Measurements from ENCODE around the gene KRTAP26-1. TPM values are rescaled to one million over a fixed set of nuclear protein-coding genes. Genes with fewer than 3 reads are reported as not detected.

KRTAP26-1 gene
- polyA plus RNA-seq, 3 donors: not detected

DNA sequence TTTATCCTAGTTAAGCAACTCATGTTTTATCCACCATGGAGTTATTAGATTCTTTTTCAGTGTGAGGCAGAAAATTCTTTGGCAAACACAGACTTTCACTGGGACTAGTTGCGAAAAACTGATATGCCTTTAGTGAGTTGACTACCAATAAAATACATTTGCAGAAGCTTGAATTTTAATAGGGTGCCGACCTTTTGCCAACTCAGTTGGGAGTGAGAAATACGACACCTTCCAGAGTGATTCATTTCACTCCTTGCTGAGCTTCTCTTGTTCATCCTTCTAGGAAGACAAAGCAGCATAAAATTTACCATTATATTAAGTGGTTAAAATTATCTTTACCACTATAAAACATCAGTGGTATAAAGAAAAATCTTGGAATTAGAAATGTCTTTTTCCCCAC, 29.5 kb upstream of the KRTAP26-1 start:
- no peak overlapping the region for H3K27ac ChIP-seq (ENCODE audit: low read depth in 1 of 2, low read length in 2 of 2)
- H3K36me3 ChIP-seq (replicated peaks in 1 of 2; ENCODE audit: control insufficient read depth in 1 of 2, insufficient read depth in 2 of 2, low read length in 2 of 2): no peaks in the 10 kb centered on the region
- TF ChIP-seq CTCF (IDR thresholded peaks at IDR 0.05): no peak
- H3K9ac ChIP-seq (ENCODE audit: insufficient read depth, low read length, poor library complexity, severe bottlenecking): no peak overlapping the region
- H3K9me3 Mint-ChIP-seq: peaks cover 2 to 14% (median 9%) of the 10 kb centered on the region in 7 donors
- H3K27ac Mint-ChIP-seq: no peak overlapping the region
- no peaks in the 10 kb centered on the region for H3K4me1 Mint-ChIP-seq
- H3K4me1 ChIP-seq (ENCODE audit: control insufficient read depth in 1 of 2, insufficient read depth in 2 of 2, low read length in 2 of 2): no peaks in the 10 kb centered on the region
- intact Hi-C loops (cut with micrococcal nuclease): loop anchor here in 1 of 2 donors (10.0 kb wide), 1 partner anchor 735 kb away; no protein-coding TSS in a partner anchor
- no peak overlapping the region for H3K4me3 Mint-ChIP-seq
- no peak overlapping the region for H3K4me2 ChIP-seq (replicated peaks; ENCODE audit: extremely low read depth, low read length, poor library complexity, severe bottlenecking)
- H3K4me3 ChIP-seq (replicated peaks in 1 of 3; ENCODE audit: low read depth in 2 of 3, low read length in 3 of 3): no peak overlapping the region
- peaks cover 0 to 3% (median 3%) of the 10 kb centered on the region in 3 donors for H3K27me3 Mint-ChIP-seq (ENCODE audit: low read depth in 3 of 3)
- H2AFZ ChIP-seq (ENCODE audit: insufficient read depth, low read depth, low read length, poor library complexity, severe bottlenecking): no peak overlapping the region
- no peaks in the 10 kb centered on the region for H4K20me1 ChIP-seq (ENCODE audit: insufficient read depth, low read length)
- no peaks in the 10 kb centered on the region for H3K36me3 Mint-ChIP-seq
- no peaks in the 10 kb centered on the region for H3K79me2 ChIP-seq (ENCODE audit: insufficient read depth, low read length)
- no CpG with 5 or more reads among the region's 3 CpGs for WGBS (ENCODE audit: insufficient coverage)
- DNase-seq: no peak
- no peaks in the 10 kb centered on the region for H3K27me3 ChIP-seq (ENCODE audit: control insufficient read depth in 2 of 2, insufficient read depth in 2 of 2, low read length in 2 of 2)
- H3K9me3 ChIP-seq (replicated peaks in 1 of 2; ENCODE audit: control insufficient read depth in 1 of 2, insufficient read depth in 1 of 2, low read length in 2 of 2): no peaks in the 10 kb centered on the region

- no peak within 1 kb of the TSS for H3K4me2 ChIP-seq (replicated peaks; ENCODE audit: extremely low read depth, low read length, poor library complexity, severe bottlenecking)
- Mint-ChIP-seq H3K27me3 (ENCODE audit: low read depth in 3 of 3) (peaks cover 0 to 1% (median 0%) of the 10 kb centered on the region in 3 donors), H3K9me3 (peaks cover 2 to 18% (median 5%) of the 10 kb centered on the region in 7 donors), H3K36me3 (no peaks in the 10 kb centered on the region), H3K4me1 (no peaks in the 10 kb centered on the region), H3K4me3 (no peak within 1 kb of the TSS), H3K27ac (no peak within 1 kb of the TSS)
- no peak for DNase-seq
- no peak within 1 kb of the TSS for H3K9ac ChIP-seq (ENCODE audit: insufficient read depth, low read length, poor library complexity, severe bottlenecking)
- peaks cover 0 to 3% of the 10 kb centered on the region in 2 donors for H3K9me3 ChIP-seq (replicated peaks in 1 of 2; ENCODE audit: control insufficient read depth in 1 of 2, insufficient read depth in 1 of 2, low read length in 2 of 2)
- H3K79me2 ChIP-seq (ENCODE audit: insufficient read depth, low read length): no peaks in the 10 kb centered on the region
- no peak within 1 kb of the TSS for H2AFZ ChIP-seq (ENCODE audit: insufficient read depth, low read depth, low read length, poor library complexity, severe bottlenecking)
- intact Hi-C loops (cut with micrococcal nuclease): loop anchor here in 1 of 2 donors (10.0 kb wide), 1 partner anchor 736 kb away; no protein-coding TSS in a partner anchor
- H3K36me3 ChIP-seq (replicated peaks in 1 of 2; ENCODE audit: control insufficient read depth in 1 of 2, insufficient read depth in 2 of 2, low read length in 2 of 2): no peaks in the 10 kb centered on the region
- H3K27ac ChIP-seq (ENCODE audit: low read depth in 1 of 2, low read length in 2 of 2): no peak within 1 kb of the TSS
- 93% methylated on average over 2 of the region's 4 CpGs for WGBS (ENCODE audit: insufficient coverage)
- H3K4me1 ChIP-seq (ENCODE audit: control insufficient read depth in 1 of 2, insufficient read depth in 2 of 2, low read length in 2 of 2): no peaks in the 10 kb centered on the region
- H3K27me3 ChIP-seq (ENCODE audit: control insufficient read depth in 2 of 2, insufficient read depth in 2 of 2, low read length in 2 of 2): no peaks in the 10 kb centered on the region
- TF ChIP-seq CTCF (IDR thresholded peaks at IDR 0.05): no peak
- no peak within 1 kb of the TSS for H3K4me3 ChIP-seq (replicated peaks in 1 of 3; ENCODE audit: low read depth in 2 of 3, low read length in 3 of 3)
- H4K20me1 ChIP-seq (ENCODE audit: insufficient read depth, low read length): no peaks in the 10 kb centered on the region
Measured at GRCh38 chr21:30348506-30348905, 28.4 kb upstream of the KRTAP26-1 start, which contains the start of gene KRTAP23-1. KRTAP23-1 (minus strand) TSS chr21:30348606; CDS start chr21:30348606, 0 bp downstream.

Data from CD14-positive monocyte (primary cell).